Limb (tissue), 2 donors: Measurements from ENCODE around the gene AFAP1.

Source experiments
- DNase-seq, 2 donors: peaks; one replicate each; pipeline ENCODE4 v3.0.0-alpha.2; 2016; ENCODE audit errors: extremely low spot score in 2 of 2

Gene AFAP1

GRCh38 chr4:7821245-7822136, 118.2 kb downstream of the AFAP1 start:
- DNase-seq = peak in 1 of 2 donors; percentile 25

DNA sequence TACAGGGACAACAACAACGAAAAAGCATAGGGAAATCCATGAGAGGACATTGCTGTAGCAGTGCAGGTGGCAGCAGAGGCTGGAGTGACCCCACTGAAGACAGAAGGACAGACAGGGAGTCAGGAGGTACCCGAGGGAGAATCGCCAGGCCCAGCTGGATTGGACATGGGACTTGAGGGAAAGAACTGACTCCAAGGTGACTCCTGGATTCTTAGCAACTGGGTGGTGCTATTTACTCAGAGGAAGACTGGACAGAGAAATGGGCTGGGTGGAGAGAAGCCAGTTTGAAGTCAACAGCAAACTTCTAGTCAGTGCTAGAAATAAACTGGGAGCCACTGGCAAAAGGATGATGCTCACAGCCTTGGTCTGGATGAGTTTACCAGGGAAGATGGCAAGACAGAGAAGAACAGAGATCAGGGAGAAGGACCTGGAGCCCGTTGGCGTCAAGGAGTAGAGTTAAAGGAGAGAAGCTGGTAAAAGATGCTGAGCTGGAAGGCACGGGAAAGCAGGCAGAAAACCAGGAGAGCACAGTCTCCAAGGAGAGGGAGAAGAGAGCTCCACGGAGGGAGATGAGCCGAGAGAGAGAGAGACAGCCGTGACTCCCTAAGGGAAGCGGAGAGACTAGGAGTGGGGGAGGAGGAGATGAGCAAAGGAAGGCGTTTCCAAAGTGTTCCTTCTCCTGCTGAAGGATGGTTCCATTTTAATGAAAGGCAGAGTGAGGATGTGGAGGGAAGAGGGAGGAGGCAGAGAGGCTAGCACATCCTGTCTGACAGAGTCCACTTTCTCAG, 119.4 kb downstream of the AFAP1 start:
- no peak for DNase-seq

DNA sequence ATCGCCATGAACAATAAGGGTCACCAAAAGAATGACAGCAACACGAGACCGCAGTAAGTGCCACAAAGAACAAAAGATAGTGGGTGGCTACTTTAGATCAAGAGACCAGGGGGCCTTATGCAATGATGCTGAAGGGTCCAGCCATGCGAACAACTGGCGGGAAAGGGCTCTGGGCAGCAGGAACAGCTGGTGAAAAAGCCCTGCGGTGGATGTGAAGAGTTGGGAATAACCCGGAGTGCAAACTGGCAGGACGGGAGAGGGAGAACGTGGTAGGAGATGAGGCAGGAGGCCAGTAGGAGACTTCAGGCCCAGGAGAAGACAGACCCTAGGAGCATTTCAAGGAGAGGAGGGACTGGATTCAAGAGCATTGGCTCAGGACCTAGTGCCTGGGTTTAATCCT, 120.2 kb downstream of the AFAP1 start:
- DNase-seq = no peak

GRCh38 chr4:7818399-7818911, 121.2 kb downstream of the AFAP1 start:
- DNase-seq = peak in 1 of 2 donors; percentile 69

DNA sequence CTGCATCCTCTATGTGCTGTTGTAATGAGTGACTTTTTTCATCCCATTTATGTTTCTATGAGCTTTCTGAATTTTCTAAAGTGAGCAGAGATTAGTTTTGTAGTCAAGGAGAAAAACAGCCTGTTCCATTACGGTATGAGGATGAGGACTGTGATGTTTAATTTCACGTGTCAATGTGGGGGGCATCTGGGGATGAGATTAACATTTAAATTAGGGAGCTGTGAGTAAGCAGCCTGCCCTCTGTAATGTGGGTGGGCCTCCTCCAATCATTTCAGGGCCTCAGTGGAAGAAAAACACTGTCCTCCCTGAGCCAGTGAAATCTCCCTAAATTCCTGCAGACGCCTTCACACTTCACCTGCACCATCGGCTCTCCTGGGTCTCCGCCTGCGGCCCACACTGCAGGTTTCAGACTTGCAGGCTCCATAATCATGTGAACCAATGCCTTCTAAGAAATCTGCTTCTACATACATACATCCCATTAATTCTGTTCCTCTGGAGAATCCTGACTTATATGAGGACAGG, 121.7 kb downstream of the AFAP1 start:
- DNase-seq = no peak

DNA sequence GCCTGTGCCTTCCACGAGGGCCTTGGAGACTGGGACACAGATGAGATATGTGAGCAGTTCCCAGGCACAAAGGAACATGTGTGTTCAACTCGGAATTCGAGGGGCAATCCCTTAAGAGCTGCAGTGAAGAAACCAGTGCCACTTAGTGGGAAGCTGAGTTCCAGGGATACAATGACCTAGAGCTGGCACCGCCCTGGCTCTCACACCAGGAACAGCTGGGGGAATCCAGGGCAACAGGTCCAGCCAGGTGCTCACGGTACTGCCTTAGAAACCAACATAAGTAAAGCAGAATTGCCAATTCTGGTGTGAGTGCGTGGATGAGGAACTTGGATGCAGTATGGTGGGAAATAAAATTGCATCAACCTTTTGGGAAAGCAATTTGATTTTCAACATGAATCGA, 122.9 kb downstream of the AFAP1 start:
- DNase-seq = peak in 1 of 2 donors; percentile 16

GRCh38 chr4:7815981-7816380, 123.7 kb downstream of the AFAP1 start:
- no peak for DNase-seq

- DNase-seq = peak in 1 of 2 donors; percentile 21
Observed at GRCh38 chr4:7815562-7815961, 124.1 kb downstream of the AFAP1 start.

GRCh38 chr4:7814451-7814850, 125.2 kb downstream of the AFAP1 start:
- peak in 1 of 2 donors; percentile 18 for DNase-seq

DNA sequence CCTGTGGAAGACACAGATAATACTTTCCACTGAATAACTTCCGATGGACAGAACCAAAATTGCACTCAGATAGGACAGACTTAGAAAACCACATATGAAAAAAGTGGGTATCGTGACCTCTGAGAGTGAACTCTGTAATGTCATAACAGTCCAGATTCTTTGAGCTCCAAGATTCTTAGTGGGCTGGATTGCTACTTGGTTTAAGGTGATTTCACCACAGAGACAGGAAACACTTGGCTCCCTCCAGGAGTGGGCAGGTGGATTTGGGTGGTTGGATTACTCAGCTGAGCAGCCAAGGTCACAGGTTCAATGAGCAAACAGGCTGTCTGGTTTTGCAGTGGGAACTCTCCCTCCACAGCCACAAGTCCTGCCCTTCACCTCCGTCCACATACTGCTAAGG, 126.0 kb downstream of the AFAP1 start:
- DNase-seq = no peak

DNA sequence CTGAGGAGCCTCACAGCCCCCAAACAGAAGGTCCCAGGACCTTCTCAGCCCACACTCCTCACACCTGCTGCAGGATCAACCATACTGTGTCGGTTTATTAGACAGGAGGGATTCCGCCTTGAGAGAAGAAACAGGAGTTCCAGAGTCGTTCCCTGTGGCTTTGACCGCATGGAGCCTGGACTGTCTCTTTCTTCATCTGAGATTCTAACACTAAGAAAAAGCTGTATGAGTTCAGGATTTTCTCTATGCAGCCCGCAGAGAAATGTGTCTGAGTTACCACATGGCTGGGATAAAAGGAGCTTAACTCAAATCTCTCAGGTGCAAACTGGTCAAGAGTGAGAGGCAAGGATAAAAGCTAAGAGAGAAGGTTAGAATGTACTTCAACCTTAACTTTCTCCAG, 126.7 kb downstream of the AFAP1 start:
- no peak for DNase-seq

DNA sequence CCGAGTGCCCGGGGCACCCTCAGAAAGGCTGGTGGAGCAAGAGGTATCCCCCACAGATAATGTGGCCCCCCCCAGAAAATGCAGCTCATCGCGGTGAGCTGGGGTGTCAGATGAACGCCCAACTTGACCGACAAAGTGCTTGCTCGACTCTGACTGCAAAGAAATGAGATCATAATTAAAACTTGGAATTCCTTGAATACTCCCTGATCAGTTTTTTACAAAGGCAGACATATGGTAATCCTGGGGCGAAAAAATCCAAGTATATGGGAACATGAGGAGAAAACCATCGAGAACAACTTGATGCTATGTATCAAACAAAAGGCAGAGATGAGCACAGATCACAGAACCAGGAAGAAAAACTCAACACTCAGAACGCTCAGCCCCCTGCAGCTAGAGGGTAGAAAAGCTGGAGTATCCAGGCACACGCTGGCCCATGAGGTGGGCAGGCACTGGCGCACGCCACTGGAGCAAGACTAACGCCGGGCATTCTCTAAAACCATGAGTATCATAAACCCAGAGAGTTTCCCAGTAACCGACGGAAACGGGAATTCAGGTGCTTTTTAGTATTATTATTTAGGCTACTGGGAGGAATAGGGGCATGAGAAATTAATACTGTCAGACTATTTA, 127.3 kb downstream of the AFAP1 start:
- DNase-seq = peak in 1 of 2 donors; percentile 23

DNA sequence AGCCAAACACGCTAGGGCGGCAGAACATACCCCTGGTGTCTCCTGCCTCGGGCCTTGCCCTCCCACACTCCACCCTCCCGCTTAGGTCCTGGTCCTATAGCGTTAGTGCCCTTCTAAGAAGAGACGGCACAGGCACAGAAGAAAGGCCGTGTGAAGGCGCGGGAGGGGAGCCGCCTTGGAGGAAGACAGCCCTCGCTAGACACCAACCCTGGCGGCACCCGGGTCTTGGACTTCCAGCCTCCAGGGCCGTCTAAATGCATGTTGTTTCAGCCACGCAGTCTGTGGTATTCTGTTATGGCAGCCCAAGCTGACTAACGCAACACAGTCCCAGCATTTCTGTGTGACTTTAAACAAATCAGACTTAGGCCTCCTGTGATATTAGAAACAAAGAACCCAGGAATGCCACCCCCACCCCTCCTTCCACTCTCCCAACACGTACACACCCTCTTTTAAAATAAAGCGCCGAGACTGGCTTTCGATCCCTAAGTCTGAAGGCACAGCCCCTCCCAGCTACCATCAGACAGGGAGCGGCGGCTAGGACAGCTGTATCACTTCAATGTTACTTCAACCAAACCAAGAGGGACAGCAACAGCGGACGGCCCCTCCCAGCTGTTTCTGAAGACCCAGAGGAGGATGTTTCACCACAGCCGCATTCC, 128.0 kb downstream of the AFAP1 start:
- DNase-seq = peak in 1 of 2 donors; percentile 51

GRCh38 chr4:7810783-7811535, 128.7 kb downstream of the AFAP1 start:
- DNase-seq = peak in 1 of 2 donors; percentile 32

DNA sequence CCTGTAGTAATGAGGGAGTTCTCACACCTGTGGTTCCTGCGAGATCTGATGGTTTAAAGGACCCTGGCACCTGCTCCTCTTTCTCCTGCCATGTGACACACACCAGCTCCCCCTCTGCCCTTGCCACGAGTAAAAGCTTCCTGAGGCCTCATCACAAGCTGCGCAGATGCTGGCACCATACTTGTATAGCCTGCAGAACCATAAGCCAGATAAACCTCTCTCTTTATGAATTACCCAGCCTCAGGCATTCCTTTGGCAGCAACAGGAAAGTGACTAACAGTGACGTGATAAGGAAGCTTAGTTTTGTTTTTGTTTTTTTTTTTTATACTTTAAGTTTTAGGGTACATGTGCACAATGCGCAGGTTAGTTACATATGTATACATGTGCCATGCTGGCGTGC, 130.9 kb downstream of the AFAP1 start:
- DNase-seq = peak in 1 of 2 donors; percentile 13

GRCh38 chr4:7808181-7808580, 131.5 kb downstream of the AFAP1 start:
- no peak for DNase-seq

DNA sequence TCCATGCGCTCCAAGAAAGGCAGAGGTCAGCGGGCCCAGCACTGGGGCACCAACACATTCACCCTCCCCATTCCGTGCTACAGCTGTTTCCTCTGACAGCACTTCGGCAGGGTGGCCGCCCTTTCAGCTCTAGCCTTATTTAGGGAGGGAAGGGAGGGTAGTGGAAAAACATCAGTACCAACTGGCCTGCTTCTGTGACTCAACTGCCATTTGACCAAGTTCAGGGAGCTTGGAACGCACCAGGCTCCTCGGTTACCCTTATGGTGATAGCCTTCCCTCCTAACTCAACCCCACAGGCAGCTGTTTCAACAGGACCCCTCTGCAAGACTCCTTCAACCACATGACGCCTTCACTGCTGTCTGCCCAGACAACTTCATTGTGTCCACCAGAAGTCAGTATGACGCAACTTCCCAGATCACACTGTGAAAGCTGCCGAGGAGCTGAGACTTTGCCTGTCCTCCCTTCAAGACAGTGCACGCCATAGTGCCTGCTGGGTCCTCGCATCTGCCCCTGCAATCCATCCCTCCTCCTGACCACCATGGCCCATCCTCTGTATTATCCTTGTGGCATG, 132.2 kb downstream of the AFAP1 start:
- peak in 1 of 2 donors; percentile 26 for DNase-seq

DNA sequence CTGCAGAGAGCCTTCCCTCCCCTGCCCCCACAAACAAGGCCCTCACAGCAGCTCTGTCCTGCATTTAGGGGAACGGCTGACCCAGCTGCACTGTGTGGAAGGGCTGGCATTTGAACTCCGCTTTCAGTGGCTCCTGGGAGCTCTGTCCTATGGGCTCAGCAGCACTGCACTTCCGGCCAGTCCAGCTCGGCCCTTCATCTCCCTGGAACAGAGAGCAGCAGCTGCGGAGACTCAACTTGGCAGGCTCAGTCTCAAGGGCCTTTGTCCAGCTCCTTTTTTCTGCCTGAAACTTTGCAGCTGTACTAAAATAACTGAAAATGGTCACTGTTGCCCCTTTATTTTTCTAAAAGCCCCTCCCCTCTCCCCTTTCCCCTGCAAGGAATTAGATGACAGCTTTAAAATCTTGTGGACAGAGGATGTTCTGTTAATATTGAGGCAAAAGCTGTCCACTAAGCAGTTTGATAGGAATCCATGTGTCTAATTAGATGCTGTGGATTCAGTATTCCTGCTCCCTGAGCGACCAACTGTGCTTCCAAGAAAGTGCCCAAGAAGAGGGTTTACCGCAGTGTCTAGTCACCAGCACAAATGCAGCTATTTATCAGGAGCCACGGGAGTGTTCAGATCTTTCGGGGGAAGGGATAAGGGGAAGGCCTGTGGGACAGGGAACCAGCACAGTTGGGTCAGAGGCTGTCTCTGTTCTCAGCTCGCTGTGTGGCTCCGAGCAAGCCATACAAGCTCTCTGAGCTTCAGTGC, 133.1 kb downstream of the AFAP1 start:
- DNase-seq = peak; percentile 61 to 65
